Panc1 (cell line): ENCODE data around the gene SNRPB2.

Experiments used
- CTCF ChIP-seq: fragments of 450-650 bp; IDR thresholded peaks from 2 replicates; pipeline ENCODE4 v1.5.1; 2017; ENCODE audit warnings: mild to moderate bottlenecking
- POLR2AphosphoS5 ChIP-seq: IDR thresholded peaks from 2 replicates; pipeline ENCODE4 v1.6.1; 2012; ENCODE audit warnings: mild to moderate bottlenecking, low read depth, low read length, moderate library complexity

GRCh38 chr20:16758454-16759180 is 28.8 kb downstream of the SNRPB2 start:
- TF ChIP-seq CTCF (no peak), POLR2AphosphoS5 (no peak)
